ENCODE measurements around the gene PLK4.
"Not testable (repeated sequence)": the region's sequence is repeated elsewhere in the genome, so short reads cannot be mapped to it uniquely, and the experiment has no call there.

PLK4 gene

GRCh38 chr4:127889903-127890302 lies 9.2 kb downstream of the PLK4 start:
- TF ChIP-seq POLR2A (IDR thresholded peaks at IDR 0.05; ENCODE audit: extremely low read depth, insufficient read length): no peak
- TF ChIP-seq MYC (IDR thresholded peaks at IDR 0.05; ENCODE audit: low read depth, low read length): no peak
- TF ChIP-seq, protein P1, sequence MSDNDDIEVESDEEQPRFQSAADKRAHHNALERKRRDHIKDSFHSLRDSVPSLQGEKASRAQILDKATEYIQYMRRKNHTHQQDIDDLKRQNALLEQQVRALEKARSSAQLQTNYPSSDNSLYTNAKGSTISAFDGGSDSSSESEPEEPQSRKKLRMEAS (IDR thresholded peaks at IDR 0.05; ENCODE audit: low read depth, low read length): no peak
- TF ChIP-seq, protein P2, sequence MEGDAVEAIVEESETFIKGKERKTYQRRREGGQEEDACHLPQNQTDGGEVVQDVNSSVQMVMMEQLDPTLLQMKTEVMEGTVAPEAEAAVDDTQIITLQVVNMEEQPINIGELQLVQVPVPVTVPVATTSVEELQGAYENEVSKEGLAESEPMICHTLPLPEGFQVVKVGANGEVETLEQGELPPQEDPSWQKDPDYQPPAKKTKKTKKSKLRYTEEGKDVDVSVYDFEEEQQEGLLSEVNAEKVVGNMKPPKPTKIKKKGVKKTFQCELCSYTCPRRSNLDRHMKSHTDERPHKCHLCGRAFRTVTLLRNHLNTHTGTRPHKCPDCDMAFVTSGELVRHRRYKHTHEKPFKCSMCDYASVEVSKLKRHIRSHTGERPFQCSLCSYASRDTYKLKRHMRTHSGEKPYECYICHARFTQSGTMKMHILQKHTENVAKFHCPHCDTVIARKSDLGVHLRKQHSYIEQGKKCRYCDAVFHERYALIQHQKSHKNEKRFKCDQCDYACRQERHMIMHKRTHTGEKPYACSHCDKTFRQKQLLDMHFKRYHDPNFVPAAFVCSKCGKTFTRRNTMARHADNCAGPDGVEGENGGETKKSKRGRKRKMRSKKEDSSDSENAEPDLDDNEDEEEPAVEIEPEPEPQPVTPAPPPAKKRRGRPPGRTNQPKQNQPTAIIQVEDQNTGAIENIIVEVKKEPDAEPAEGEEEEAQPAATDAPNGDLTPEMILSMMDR (IDR thresholded peaks at IDR 0.05; ENCODE audit: low read depth, low read length): no peak
- DNase-seq (ENCODE audit: low read depth): no peak

DNA sequence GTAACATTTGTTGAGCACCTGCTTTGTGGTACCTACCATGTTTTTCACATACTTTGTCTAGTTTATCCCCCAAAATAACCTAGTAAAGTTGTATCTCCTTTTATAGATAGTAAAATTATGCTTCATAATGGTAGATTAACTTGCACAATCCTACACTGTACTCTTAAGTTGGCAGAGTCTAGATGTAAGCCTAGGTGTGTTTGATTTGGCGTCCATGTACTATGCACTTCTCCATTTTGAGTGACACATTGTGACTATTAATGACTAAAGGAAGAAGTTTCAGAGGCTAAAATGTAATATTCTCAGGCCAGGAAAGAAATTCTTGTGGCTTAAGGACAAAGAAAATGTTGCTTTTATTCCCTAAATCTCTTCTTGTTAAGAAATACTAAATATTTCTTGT lies 15.4 kb downstream of the PLK4 start:
- TF ChIP-seq, protein P2 (IDR thresholded peaks at IDR 0.05; ENCODE audit: low read depth, low read length): no peak
- no peak for TF ChIP-seq MYC (IDR thresholded peaks at IDR 0.05; ENCODE audit: low read depth, low read length)
- no peak for TF ChIP-seq POLR2A (IDR thresholded peaks at IDR 0.05; ENCODE audit: extremely low read depth, insufficient read length)
- TF ChIP-seq, protein P1 (IDR thresholded peaks at IDR 0.05; ENCODE audit: low read depth, low read length): no peak

More at GRCh38 chr4:127889903-127890302, 9.2 kb downstream of the PLK4 start:
- H3K4me3 ChIP-seq (ENCODE audit: low read depth, low read length): no peak overlapping the region

GRCh38 chr4:127896528-127896927 lies 15.8 kb downstream of the PLK4 start:
- DNase-seq (ENCODE audit: low read depth): no peak
- TF ChIP-seq POLR2A (IDR thresholded peaks at IDR 0.05; ENCODE audit: extremely low read depth, insufficient read length): no peak
- no peak for TF ChIP-seq MYC (IDR thresholded peaks at IDR 0.05; ENCODE audit: low read depth, low read length)
- TF ChIP-seq, protein P2 (IDR thresholded peaks at IDR 0.05; ENCODE audit: low read depth, low read length): no peak
- TF ChIP-seq, protein P1 (IDR thresholded peaks at IDR 0.05; ENCODE audit: low read depth, low read length): no peak
- no peak overlapping the region for H3K4me3 ChIP-seq (ENCODE audit: low read depth, low read length)

More for the DNA sequence above, 15.4 kb downstream of the PLK4 start:
- no peak for DNase-seq (ENCODE audit: low read depth)
- no peak overlapping the region for H3K4me3 ChIP-seq (ENCODE audit: low read depth, low read length)

DNA sequence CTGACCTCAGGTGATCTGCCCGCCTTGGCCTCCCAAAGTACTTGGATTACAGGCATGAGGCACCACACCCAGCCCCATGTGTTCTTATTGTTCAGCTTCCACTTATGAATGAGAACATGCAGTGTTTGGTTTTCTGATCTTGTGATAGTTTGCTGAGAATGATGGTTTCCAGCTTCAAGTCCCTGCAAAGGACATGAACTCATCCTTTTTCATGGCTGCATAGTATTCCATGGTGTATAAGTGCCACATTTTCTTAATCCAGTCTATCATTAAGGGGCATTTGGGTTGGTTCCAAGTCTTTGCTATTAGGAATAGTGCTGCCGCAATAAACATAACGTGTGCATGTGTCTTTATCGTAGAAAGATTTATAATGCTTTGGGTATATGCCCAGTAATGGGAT lies 19.0 kb downstream of the PLK4 start:
- H3K4me3 ChIP-seq (ENCODE audit: low read depth, low read length); DNase-seq (ENCODE audit: low read depth): not testable (repeated sequence)

- TF ChIP-seq, protein P2 (IDR thresholded peaks at IDR 0.05; ENCODE audit: low read depth, low read length): no peak
- TF ChIP-seq, protein P1 (IDR thresholded peaks at IDR 0.05; ENCODE audit: low read depth, low read length): no peak
- TF ChIP-seq POLR2A (IDR thresholded peaks at IDR 0.05; ENCODE audit: extremely low read depth, insufficient read length) (no peak), MYC (IDR thresholded peaks at IDR 0.05; ENCODE audit: low read depth, low read length) (no peak)
- no peak overlapping the region for H3K4me3 ChIP-seq (ENCODE audit: low read depth, low read length)
- no peak for DNase-seq (ENCODE audit: low read depth)
Observed at GRCh38 chr4:127905029-127905428, 24.3 kb downstream of the PLK4 start.

- TF ChIP-seq, protein P1 (IDR thresholded peaks at IDR 0.05; ENCODE audit: low read depth, low read length): no peak
- TF ChIP-seq MYC (IDR thresholded peaks at IDR 0.05; ENCODE audit: low read depth, low read length) (no peak), POLR2A (IDR thresholded peaks at IDR 0.05; ENCODE audit: extremely low read depth, insufficient read length) (no peak)
- TF ChIP-seq, protein P2 (IDR thresholded peaks at IDR 0.05; ENCODE audit: low read depth, low read length): no peak
- H3K4me3 ChIP-seq (ENCODE audit: low read depth, low read length): no peak overlapping the region
Observed at GRCh38 chr4:127916512-127916911, 35.8 kb downstream of the PLK4 start.

More at GRCh38 chr4:127916512-127916911, 35.8 kb downstream of the PLK4 start:
- no peak for DNase-seq (ENCODE audit: low read depth)
